ENCODE results near the gene LARP4B. TPM values are rescaled to one million over a fixed set of nuclear protein-coding genes. Genes with fewer than 3 reads are reported as not detected.

The LARP4B gene
- polyA plus RNA-seq, 1 donor from 2014 or later, result 14.2 TPM

- Histone ChIP-seq H3K4me3 (ENCODE audit: low read length) (no peak overlapping the region), H3K36me3 (ENCODE audit: insufficient read depth, low read length) (no peaks in the 10 kb centered on the region), H3K9me3 (ENCODE audit: low read length) (no peaks in the 10 kb centered on the region), H3K4me2 (ENCODE audit: low read length) (no peak overlapping the region), H3K9ac (ENCODE audit: low read length) (no peak overlapping the region), H3F3A (ENCODE audit: insufficient read depth, low read length, poor library complexity, severe bottlenecking) (no peaks in the 10 kb centered on the region), H3K27me3 (ENCODE audit: insufficient read depth, low read depth, low read length) (no peaks in the 10 kb centered on the region), H4K20me1 (ENCODE audit: insufficient read depth) (no peaks in the 10 kb centered on the region), H3K9me2 (ENCODE audit: insufficient read depth, low read length) (no peaks in the 10 kb centered on the region), H3K79me2 (replicated peaks; ENCODE audit: insufficient read depth, low read length) (no peaks in the 10 kb centered on the region), H3K27ac (ENCODE audit: low read length) (no peak overlapping the region), H2AFZ (ENCODE audit: low read depth, low read length) (no peak overlapping the region)
- TF ChIP-seq MXI1 (conservative IDR thresholded peaks at IDR 0.05; ENCODE audit: poor library complexity, severe bottlenecking), result no peak
- TF ChIP-seq TAF1 (IDR thresholded peaks at IDR 0.05; ENCODE audit: low read depth), result no peak
- TF ChIP-seq EP300 (conservative IDR thresholded peaks at IDR 0.05; ENCODE audit: poor library complexity, severe bottlenecking), result no peak
- TF ChIP-seq EZH2 (IDR thresholded peaks at IDR 0.05; ENCODE audit: borderline replicate concordance, insufficient read depth, low read length, poor library complexity, severe bottlenecking), result no peak
- no peak for TF ChIP-seq SMC3 (conservative IDR thresholded peaks at IDR 0.05; ENCODE audit: poor library complexity)
- no peak for TF ChIP-seq CTCF (IDR thresholded peaks at IDR 0.05; ENCODE audit: poor library complexity, severe bottlenecking)
- no peak for TF ChIP-seq POLR2AphosphoS5 (IDR thresholded peaks at IDR 0.05)
- no peak for TF ChIP-seq RAD21 (conservative IDR thresholded peaks at IDR 0.05)
- TF ChIP-seq REST (IDR thresholded peaks at IDR 0.05; ENCODE audit: borderline replicate concordance), result no peak
Observed at GRCh38 chr10:958106-958505, 26.6 kb upstream of the LARP4B start.

GRCh38 chr10:955820-956217, 24.3 kb upstream of the LARP4B start:
- Histone ChIP-seq H4K20me1 (ENCODE audit: insufficient read depth) (no peaks in the 10 kb centered on the region), H3K9me2 (ENCODE audit: insufficient read depth, low read length) (no peaks in the 10 kb centered on the region), H3K27ac (ENCODE audit: low read length) (no peak overlapping the region), H3F3A (ENCODE audit: insufficient read depth, low read length, poor library complexity, severe bottlenecking) (no peaks in the 10 kb centered on the region), H3K9me3 (ENCODE audit: low read length) (no peaks in the 10 kb centered on the region), H3K4me3 (ENCODE audit: low read length) (no peak overlapping the region), H2AFZ (ENCODE audit: low read depth, low read length) (no peak overlapping the region), H3K36me3 (ENCODE audit: insufficient read depth, low read length) (no peaks in the 10 kb centered on the region), H3K79me2 (replicated peaks; ENCODE audit: insufficient read depth, low read length) (no peaks in the 10 kb centered on the region), H3K9ac (ENCODE audit: low read length) (no peak overlapping the region), H3K27me3 (ENCODE audit: insufficient read depth, low read depth, low read length) (no peaks in the 10 kb centered on the region), H3K4me2 (ENCODE audit: low read length) (no peak overlapping the region)
- TF ChIP-seq REST (IDR thresholded peaks at IDR 0.05; ENCODE audit: borderline replicate concordance) (no peak), POLR2AphosphoS5 (IDR thresholded peaks at IDR 0.05) (no peak), RAD21 (conservative IDR thresholded peaks at IDR 0.05) (no peak), CTCF (IDR thresholded peaks at IDR 0.05; ENCODE audit: poor library complexity, severe bottlenecking) (no peak), EZH2 (IDR thresholded peaks at IDR 0.05; ENCODE audit: borderline replicate concordance, insufficient read depth, low read length, poor library complexity, severe bottlenecking) (no peak), EP300 (conservative IDR thresholded peaks at IDR 0.05; ENCODE audit: poor library complexity, severe bottlenecking) (no peak), MXI1 (conservative IDR thresholded peaks at IDR 0.05; ENCODE audit: poor library complexity, severe bottlenecking) (no peak), TAF1 (IDR thresholded peaks at IDR 0.05; ENCODE audit: low read depth) (no peak), SMC3 (conservative IDR thresholded peaks at IDR 0.05; ENCODE audit: poor library complexity) (no peak)
